NCI-H774 (cell line): ENCODE results near the gene SKP2.
"Not testable (repeated sequence)": the region's sequence is repeated elsewhere in the genome, so short reads cannot be mapped to it uniquely, and the experiment has no call there.

Source experiments
- DNase-seq: peaks from one replicate; lab custom pipeline; 2025; lab: John Stamatoyannopoulos, UW

Gene SKP2

GRCh38 chr5:36151434-36152323, at the start of gene SKP2, which contains the start of gene LMBRD2:
TSS of gene SKP2 (plus strand) at chr5:36152111. CDS start at chr5:36152263, 152 bp downstream.
TSS of gene LMBRD2 (minus strand) at chr5:36151887. CDS start at chr5:36143349, 8,538 bp downstream.
- DNase-seq = peak; percentile 99

GRCh38 chr5:36105819-36106218, 46.1 kb upstream of the SKP2 start:
- no peak for DNase-seq

- DNase-seq = peak; percentile 37
Measured at GRCh38 chr5:36108758-36109460, 43.0 kb upstream of the SKP2 start.

- DNase-seq = no peak
Measured at GRCh38 chr5:36111238-36111637, 40.7 kb upstream of the SKP2 start.

GRCh38 chr5:36125868-36126267, 26.0 kb upstream of the SKP2 start:
- no peak for DNase-seq

- no peak for DNase-seq
Measured at GRCh38 chr5:36128795-36129194, 23.1 kb upstream of the SKP2 start.

GRCh38 chr5:36129666-36130065, 22.2 kb upstream of the SKP2 start:
- DNase-seq = not testable (repeated sequence)

- DNase-seq = not testable (repeated sequence)
Measured at GRCh38 chr5:36133009-36133408, 18.9 kb upstream of the SKP2 start.

- DNase-seq = no peak
Measured at GRCh38 chr5:36135988-36136387, 15.9 kb upstream of the SKP2 start.

- no peak for DNase-seq
Measured at GRCh38 chr5:36136581-36136980, 15.3 kb upstream of the SKP2 start.

GRCh38 chr5:36138900-36139683, 12.8 kb upstream of the SKP2 start:
- no peak for DNase-seq

- no peak for DNase-seq
Measured at GRCh38 chr5:36145311-36145710, 6.6 kb upstream of the SKP2 start.

GRCh38 chr5:36146390-36146789, 5.5 kb upstream of the SKP2 start:
- no peak for DNase-seq

- no peak for DNase-seq
Measured at GRCh38 chr5:36147681-36148080, 4.2 kb upstream of the SKP2 start.

- DNase-seq = peak; percentile 72
Measured at GRCh38 chr5:36150676-36151433, 1.1 kb upstream of the SKP2 start.

- no peak for DNase-seq
Measured at GRCh38 chr5:36152324-36153297, 700 bp downstream of the SKP2 start.

- no peak for DNase-seq
Measured at GRCh38 chr5:36153298-36153677, 1.4 kb downstream of the SKP2 start.

GRCh38 chr5:36153726-36154125, 1.8 kb downstream of the SKP2 start:
- DNase-seq = no peak

- DNase-seq = no peak
Measured at GRCh38 chr5:36155291-36155690, 3.4 kb downstream of the SKP2 start.

GRCh38 chr5:36156121-36156601, 4.2 kb downstream of the SKP2 start:
- DNase-seq = no peak
